GM18507 (cell line): ENCODE measurements around the gene THAP7.

Source experiments
- DNase-seq: peaks from one replicate; pipeline ENCODE4 v3.0.0; 2011; ENCODE audit warnings: low read depth; ENCODE audit not compliant: insufficient read length; ENCODE audit errors: extremely low spot score
- FAIRE-seq: peaks from 2 replicates; lab custom pipeline; 2011; peaks lifted over from hg19 to GRCh38; lab: Jason Lieb, UNC

The THAP7 gene

DNA sequence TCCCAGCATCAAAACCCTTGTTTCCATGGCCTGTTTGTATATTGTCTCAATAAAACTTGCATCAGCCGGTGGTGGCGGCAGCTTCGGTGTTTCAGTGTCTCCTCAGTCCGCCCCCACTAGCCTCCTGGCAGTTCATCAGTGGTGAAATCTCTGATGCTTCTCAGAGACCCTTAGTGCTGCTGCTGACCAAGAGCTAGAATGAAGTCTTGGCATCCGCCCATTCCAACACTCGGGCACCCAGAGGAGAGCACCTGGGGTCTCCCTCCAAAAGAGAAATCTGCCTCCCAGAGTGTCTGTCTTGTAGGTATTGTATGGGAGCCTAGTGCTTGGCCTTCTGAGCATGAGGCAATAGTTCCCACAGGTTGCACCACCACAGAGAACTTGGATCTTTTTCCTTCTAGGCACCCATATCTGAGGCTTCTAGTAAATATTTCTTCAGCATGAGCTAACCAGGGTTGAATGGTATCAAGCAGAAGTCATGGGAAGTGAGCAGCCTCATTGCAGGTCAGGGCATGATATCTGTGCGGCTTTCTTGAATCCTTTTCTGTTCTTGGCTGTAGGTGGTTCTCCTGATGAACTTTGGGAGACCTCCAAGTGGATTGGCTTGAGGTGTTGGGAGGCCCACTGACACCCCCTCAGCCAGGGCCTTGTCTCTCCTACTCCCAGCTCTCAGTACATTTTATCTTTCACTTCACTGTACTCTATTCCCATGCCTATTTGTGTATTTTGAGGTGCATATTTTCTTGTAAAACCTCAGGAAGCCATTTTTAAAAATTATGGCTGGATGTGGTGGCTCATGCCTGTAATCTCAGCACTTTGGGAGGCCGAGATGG, 48.0 kb downstream of the THAP7 start:
- no peak for FAIRE-seq
- no peak for DNase-seq

- DNase-seq (no peak), FAIRE-seq (no peak)
Measured at GRCh38 chr22:20953342-20953608, 48.6 kb downstream of the THAP7 start.

DNA sequence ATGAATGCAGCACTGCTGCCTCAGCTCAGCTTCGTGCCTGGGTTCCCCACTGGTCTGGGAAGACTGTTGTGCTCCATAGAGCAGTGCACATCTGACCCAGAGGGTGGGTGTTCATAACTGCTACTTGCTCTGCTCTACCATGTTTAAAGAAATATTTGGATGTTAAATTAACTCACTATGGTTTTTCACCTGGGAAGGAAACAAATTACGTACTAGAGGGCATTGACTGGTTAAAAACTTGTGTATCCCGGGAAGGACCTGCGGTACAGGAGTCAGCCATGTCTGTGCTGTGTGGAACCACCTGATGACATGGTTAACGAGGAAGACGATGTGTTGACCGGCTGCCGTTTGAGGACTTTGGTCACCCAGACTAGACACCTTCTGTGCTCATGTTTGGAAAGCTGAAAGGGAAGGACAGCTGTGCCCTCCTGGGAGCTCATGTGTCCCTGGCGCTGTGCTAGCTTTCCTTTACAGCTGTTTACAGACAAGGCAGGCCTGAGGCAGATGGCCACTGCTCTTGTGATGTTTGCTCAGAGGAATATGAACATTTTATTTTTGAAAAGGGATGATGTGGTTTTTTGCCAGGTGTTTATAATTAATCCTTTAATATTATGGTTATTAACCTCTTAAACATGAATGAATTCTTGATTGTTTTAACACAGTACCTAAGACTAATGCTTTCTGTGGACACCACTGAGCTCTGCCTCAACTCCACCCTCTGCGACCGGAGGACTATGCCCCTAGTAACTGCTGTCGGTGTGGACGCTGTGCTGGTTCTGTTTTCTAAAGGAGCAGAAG, 49.2 kb downstream of the THAP7 start:
- no peak for FAIRE-seq
- no peak for DNase-seq

GRCh38 chr22:20951932-20952380, 50.0 kb downstream of the THAP7 start:
- FAIRE-seq (no peak), DNase-seq (no peak)

DNA sequence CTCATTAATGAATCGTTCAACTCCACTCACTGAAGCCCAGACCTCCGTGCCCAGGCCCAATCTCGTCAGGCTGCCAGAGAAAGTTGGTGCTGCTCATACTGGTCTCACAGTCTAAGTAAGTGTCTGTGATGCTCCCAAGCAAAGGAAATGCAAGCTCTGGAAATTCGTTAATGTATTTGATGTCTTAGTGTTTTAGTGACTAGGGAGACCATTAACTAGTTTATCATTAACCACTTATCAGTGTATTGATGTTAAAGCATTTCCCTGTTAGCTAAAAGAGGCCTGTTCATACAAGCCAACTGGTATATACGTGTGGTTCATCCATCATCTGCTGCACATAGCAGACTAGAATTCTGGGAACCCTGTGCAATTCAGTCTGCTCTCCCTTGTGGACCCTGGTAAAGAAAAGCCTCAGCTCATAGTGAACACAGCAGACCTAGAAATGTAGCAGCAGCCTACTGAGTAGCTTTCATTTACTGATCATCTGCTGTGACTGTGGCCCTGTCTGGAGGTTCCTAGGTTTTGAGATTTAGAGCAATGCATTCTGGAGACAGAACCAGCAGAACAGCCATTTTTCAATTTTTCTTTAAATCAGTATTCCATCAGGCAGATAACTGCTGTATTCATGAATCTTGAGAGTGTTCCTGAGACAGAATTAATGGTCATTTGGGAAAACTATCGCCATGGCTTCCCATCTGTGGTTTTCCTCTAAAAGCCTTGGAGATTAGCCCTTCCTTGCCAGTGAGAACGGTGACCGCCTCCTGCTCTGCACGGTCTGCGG, 50.6 kb downstream of the THAP7 start:
- no peak for FAIRE-seq

GRCh38 chr22:20949698-20950183, 52.2 kb downstream of the THAP7 start:
- DNase-seq (no peak), FAIRE-seq (no peak)

More for the DNA sequence above, 50.6 kb downstream of the THAP7 start:
- DNase-seq, result no peak
